GM12801 (cell line): Measurements from ENCODE around the gene DGCR8.

Experiments used
- CTCF ChIP-seq: IDR thresholded peaks from one replicate; pipeline ENCODE4 v1.5.1; 2011; ENCODE audit warnings: control low read depth; ENCODE audit not compliant: insufficient read length; ENCODE audit errors: extremely low read depth

The DGCR8 gene

GRCh38 chr22:20079745-20080444 lies at the start of gene DGCR8:
DGCR8 (plus strand) TSS chr22:20080241; CDS start chr22:20085964, 5,723 bp downstream.
- TF ChIP-seq CTCF = no peak

- TF ChIP-seq CTCF = no peak
These were observed 48.2 kb upstream of the DGCR8 start for GRCh38 chr22:20031732-20032406.

GRCh38 chr22:20032407-20032991 lies 47.5 kb upstream of the DGCR8 start:
- no peak for TF ChIP-seq CTCF

- TF ChIP-seq CTCF = no peak
These were observed 46.9 kb upstream of the DGCR8 start for GRCh38 chr22:20033045-20033706.

GRCh38 chr22:20034143-20034542 lies 45.9 kb upstream of the DGCR8 start:
- TF ChIP-seq CTCF = no peak

- no peak for TF ChIP-seq CTCF
These were observed 44.5 kb upstream of the DGCR8 start for GRCh38 chr22:20035375-20036083.

GRCh38 chr22:20036084-20036482 lies 44.0 kb upstream of the DGCR8 start:
- TF ChIP-seq CTCF = no peak
